Mononuclear cell (primary cell): ENCODE results near the gene P3H1. TPM values are rescaled to one million over a fixed set of nuclear protein-coding genes. Genes with fewer than 3 reads are reported as not detected.
A peak's percentile ranks its signal among the peaks of the same experiment; 100 is the strongest.
"Not testable (repeated sequence)": the region's sequence is repeated elsewhere in the genome, so short reads cannot be mapped to it uniquely, and the experiment has no call there.

ENCODE experiments used
- H3K27me3 ChIP-seq: 2 replicates; pipeline ENCODE4 v1.6.0; 2011; ENCODE audit warnings: low read length, control low read depth; ENCODE audit not compliant: insufficient read depth
- H3K4me1 ChIP-seq: 2 replicates; pipeline ENCODE4 v1.5.1; 2011; ENCODE audit warnings: mild to moderate bottlenecking, low read length, control low read depth; ENCODE audit not compliant: insufficient read depth
- H3K4me3 ChIP-seq: 2 replicates; pipeline ENCODE4 v1.5.1; 2011; ENCODE audit warnings: mild to moderate bottlenecking, low read length, moderate library complexity
- H3K9me3 ChIP-seq: 2 replicates; pipeline ENCODE4 v1.5.1; 2011; ENCODE audit warnings: low read depth, mild to moderate bottlenecking, control low read depth, low read length
- total RNA-seq: library from RNA; depleted of rRNA; stranded (reverse); fragments of >200 nt; gene quantifications from one replicate; pipeline ENCODE4 v1.2.3, GENCODE V29; 2012

The P3H1 gene
- total RNA-seq, result 12.7 TPM

- Histone ChIP-seq H3K4me1 (peaks cover 47% of the 10 kb centered on the region), H3K27me3 (no peaks in the 10 kb centered on the region), H3K4me3 (peak within 1 kb of the TSS; percentile 91), H3K9me3 (no peaks in the 10 kb centered on the region)
Measured at GRCh38 chr1:42766741-42767509, at the start of gene P3H1, which contains the start of gene C1orf50. Gene P3H1, minus strand, starts transcription at chr1:42767028. Its CDS starts 57 bp downstream, at chr1:42766971. Gene C1orf50, plus strand, starts transcription at chr1:42767249. Its CDS starts 63 bp downstream, at chr1:42767312.

- H3K27me3 ChIP-seq, result no peaks in the 10 kb centered on the region
- peaks cover 19% of the 10 kb centered on the region for H3K4me1 ChIP-seq
- peak overlapping the region; percentile 65 for H3K4me3 ChIP-seq
- no peaks in the 10 kb centered on the region for H3K9me3 ChIP-seq
Measured at GRCh38 chr1:42815941-42816584, 49.2 kb upstream of the P3H1 start.

- H3K4me1 ChIP-seq, result peaks cover 19% of the 10 kb centered on the region
- not testable (repeated sequence) for H3K27me3 ChIP-seq
Measured at GRCh38 chr1:42814815-42815214, 48.0 kb upstream of the P3H1 start.

GRCh38 chr1:42807056-42807668 lies 40.3 kb upstream of the P3H1 start:
- H3K9me3 ChIP-seq, result no peaks in the 10 kb centered on the region
- H3K27me3 ChIP-seq, result no peaks in the 10 kb centered on the region
- H3K4me1 ChIP-seq, result no peaks in the 10 kb centered on the region
- no peak overlapping the region for H3K4me3 ChIP-seq

More at GRCh38 chr1:42814815-42815214, 48.0 kb upstream of the P3H1 start:
- H3K4me3 ChIP-seq, H3K9me3 ChIP-seq: not testable (repeated sequence)

GRCh38 chr1:42806593-42806992 lies 39.8 kb upstream of the P3H1 start:
- Histone ChIP-seq H3K4me1 (no peaks in the 10 kb centered on the region), H3K27me3 (no peaks in the 10 kb centered on the region), H3K9me3 (no peaks in the 10 kb centered on the region), H3K4me3 (no peak overlapping the region)

- Histone ChIP-seq H3K4me1 (no peaks in the 10 kb centered on the region), H3K4me3 (no peak overlapping the region), H3K27me3 (no peaks in the 10 kb centered on the region), H3K9me3 (no peaks in the 10 kb centered on the region)
Measured at GRCh38 chr1:42806171-42806570, 39.3 kb upstream of the P3H1 start.

GRCh38 chr1:42801832-42802473 lies 35.1 kb upstream of the P3H1 start:
- Histone ChIP-seq H3K4me3 (no peak overlapping the region), H3K27me3 (no peaks in the 10 kb centered on the region), H3K9me3 (no peaks in the 10 kb centered on the region)

GRCh38 chr1:42797979-42798378 lies 31.2 kb upstream of the P3H1 start:
- Histone ChIP-seq H3K27me3 (no peaks in the 10 kb centered on the region), H3K4me1 (no peaks in the 10 kb centered on the region), H3K9me3 (no peaks in the 10 kb centered on the region), H3K4me3 (no peak overlapping the region)

More at GRCh38 chr1:42801832-42802473, 35.1 kb upstream of the P3H1 start:
- H3K4me1 ChIP-seq, result no peaks in the 10 kb centered on the region

GRCh38 chr1:42797414-42797813 lies 30.6 kb upstream of the P3H1 start:
- Histone ChIP-seq H3K4me1 (no peaks in the 10 kb centered on the region), H3K9me3 (no peaks in the 10 kb centered on the region), H3K4me3 (no peak overlapping the region), H3K27me3 (no peaks in the 10 kb centered on the region)

- Histone ChIP-seq H3K4me1 (no peaks in the 10 kb centered on the region), H3K9me3 (no peaks in the 10 kb centered on the region), H3K27me3 (no peaks in the 10 kb centered on the region), H3K4me3 (no peak overlapping the region)
Measured at GRCh38 chr1:42793824-42794223, 27.0 kb upstream of the P3H1 start.

- H3K9me3 ChIP-seq, result no peaks in the 10 kb centered on the region
- no peaks in the 10 kb centered on the region for H3K27me3 ChIP-seq
- peaks cover 13% of the 10 kb centered on the region for H3K4me1 ChIP-seq
- H3K4me3 ChIP-seq, result no peak overlapping the region
Measured at GRCh38 chr1:42788021-42788420, 21.2 kb upstream of the P3H1 start.

- Histone ChIP-seq H3K4me3 (no peak overlapping the region), H3K4me1 (peaks cover 13% of the 10 kb centered on the region), H3K27me3 (no peaks in the 10 kb centered on the region), H3K9me3 (no peaks in the 10 kb centered on the region)
Measured at GRCh38 chr1:42786097-42786496, 19.3 kb upstream of the P3H1 start.

- Histone ChIP-seq H3K4me1 (peaks cover 13% of the 10 kb centered on the region), H3K9me3 (no peaks in the 10 kb centered on the region), H3K4me3 (no peak within 1 kb of the TSS), H3K27me3 (no peaks in the 10 kb centered on the region)
Measured at GRCh38 chr1:42784946-42785693, 18.3 kb upstream of the P3H1 start, which contains the start of gene TMEM269. Gene TMEM269, plus strand, starts transcription at chr1:42784991. Its CDS starts 4,903 bp downstream, at chr1:42789894.

- H3K4me1 ChIP-seq, result peaks cover 13% of the 10 kb centered on the region
- no peaks in the 10 kb centered on the region for H3K27me3 ChIP-seq
- H3K9me3 ChIP-seq, result no peaks in the 10 kb centered on the region
- H3K4me3 ChIP-seq, result no peak overlapping the region
Measured at GRCh38 chr1:42784547-42784945, 17.7 kb upstream of the P3H1 start.
